IPS-15b (cell line): ENCODE data around the gene FUCA1.
A peak's percentile ranks its signal among the peaks of the same experiment; 100 is the strongest.
"Not testable (repeated sequence)": the region's sequence is repeated elsewhere in the genome, so short reads cannot be mapped to it uniquely, and the experiment has no call there.

Experiments used
- H3K27me3 ChIP-seq: one replicate; pipeline ENCODE4 v1.6.1; 2013; ENCODE audit warnings: low read length; ENCODE audit not compliant: control insufficient read depth, insufficient read depth
- H3K36me3 ChIP-seq: one replicate; pipeline ENCODE4 v1.6.1; 2013; ENCODE audit warnings: low read length; ENCODE audit not compliant: control insufficient read depth, insufficient read depth
- H3K4me1 ChIP-seq: one replicate; pipeline ENCODE4 v1.6.1; 2013; ENCODE audit warnings: mild to moderate bottlenecking, low read length; ENCODE audit not compliant: control insufficient read depth, insufficient read depth
- H3K4me3 ChIP-seq: one replicate; pipeline ENCODE4 v1.5.1; 2013; ENCODE audit warnings: low read depth, low read length
- H3K9ac ChIP-seq: one replicate; pipeline ENCODE4 v1.6.1; 2013; ENCODE audit warnings: low read depth, mild to moderate bottlenecking, low read length
- H3K9me3 ChIP-seq: one replicate; pipeline ENCODE4 v1.6.1; 2013; ENCODE audit warnings: mild to moderate bottlenecking, low read length; ENCODE audit not compliant: control insufficient read depth, insufficient read depth

Gene FUCA1

GRCh38 chr1:23807453-23807852 lies 60.6 kb downstream of the FUCA1 start:
- no peaks in the 10 kb centered on the region for H3K36me3 ChIP-seq

DNA sequence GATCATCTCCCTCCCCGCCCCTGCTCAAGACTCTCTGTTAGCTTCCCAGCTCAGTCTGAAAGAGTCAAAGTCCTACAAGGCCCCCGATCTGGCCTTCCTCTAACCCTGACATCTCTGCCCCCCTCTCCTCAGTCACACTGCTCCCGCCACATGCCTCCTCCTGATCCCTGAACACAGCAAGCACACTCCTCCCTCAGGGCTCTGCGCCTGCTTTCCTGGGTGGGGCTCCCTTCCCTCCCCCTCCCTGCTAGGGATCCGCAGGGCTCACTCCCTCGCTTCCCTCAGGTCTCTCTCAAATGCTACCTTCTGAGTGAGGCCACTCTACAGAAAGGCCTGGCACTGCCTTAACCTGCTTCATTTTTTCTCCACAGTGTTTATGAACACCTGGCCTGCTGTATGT lies 61.8 kb downstream of the FUCA1 start:
- Histone ChIP-seq H3K4me1 (peaks cover 3% of the 10 kb centered on the region), H3K9me3 (no peaks in the 10 kb centered on the region), H3K9ac (no peak overlapping the region), H3K27me3 (peaks cover 10% of the 10 kb centered on the region), H3K36me3 (no peaks in the 10 kb centered on the region), H3K4me3 (no peak overlapping the region)

More at GRCh38 chr1:23807453-23807852, 60.6 kb downstream of the FUCA1 start:
- Histone ChIP-seq H3K27me3 (peaks cover under 1% of the 10 kb centered on the region), H3K9ac (no peak overlapping the region), H3K4me3 (no peak overlapping the region), H3K4me1 (peaks cover 3% of the 10 kb centered on the region), H3K9me3 (no peaks in the 10 kb centered on the region)

DNA sequence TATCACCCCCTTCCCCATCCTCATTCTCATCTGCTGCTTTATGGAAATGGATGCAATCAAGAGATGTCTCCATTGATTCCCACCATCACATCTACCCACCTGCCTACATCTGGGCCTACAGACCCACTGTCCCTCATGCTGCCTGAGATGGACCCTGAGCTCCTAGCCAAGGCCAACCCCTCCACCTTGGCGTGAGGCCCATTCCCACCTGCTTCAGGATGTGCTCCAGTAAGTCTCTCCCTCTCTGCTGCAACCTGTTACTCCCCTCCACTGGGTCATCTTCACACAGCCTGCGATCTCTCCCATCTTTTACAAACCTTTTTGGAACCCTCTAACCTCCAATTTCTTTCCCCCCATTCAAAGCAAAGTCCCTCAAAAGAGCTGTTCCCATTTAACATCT lies 63.1 kb downstream of the FUCA1 start:
- H3K9me3 ChIP-seq = no peaks in the 10 kb centered on the region
- H3K4me1 ChIP-seq = no peaks in the 10 kb centered on the region
- H3K36me3 ChIP-seq = no peaks in the 10 kb centered on the region
- no peak overlapping the region for H3K9ac ChIP-seq
- H3K4me3 ChIP-seq = no peak overlapping the region
- peaks cover 10% of the 10 kb centered on the region for H3K27me3 ChIP-seq

DNA sequence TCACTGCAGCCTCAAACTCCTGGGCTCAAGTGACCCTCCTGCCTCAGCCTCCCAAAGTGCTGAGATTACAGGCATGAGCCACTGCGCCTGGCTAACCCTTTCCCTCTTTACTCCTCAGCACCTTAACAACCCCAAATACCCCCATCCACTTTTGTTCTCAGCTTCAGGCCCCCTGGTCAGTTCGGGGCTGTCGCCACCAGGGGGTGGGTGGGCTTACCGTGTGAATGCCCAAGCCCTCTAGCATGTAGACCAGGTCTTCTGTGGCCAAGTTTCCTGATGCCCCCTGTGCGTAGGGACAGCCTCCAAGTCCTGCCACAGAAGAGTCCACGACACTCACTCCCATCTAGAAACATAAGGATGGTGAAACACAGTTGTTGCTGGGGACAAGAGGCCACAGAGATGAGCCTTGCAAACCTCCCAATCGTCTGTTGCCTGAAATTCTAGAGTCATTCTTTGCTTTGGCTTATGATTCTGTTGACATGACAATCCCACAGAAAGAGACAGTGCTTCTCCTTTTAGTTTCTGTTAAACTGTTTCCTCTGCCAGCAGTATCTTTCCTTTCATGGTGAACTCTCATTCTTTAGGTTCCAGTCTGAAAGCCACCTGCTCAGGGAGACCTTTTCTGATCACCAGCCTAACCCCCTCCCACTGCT lies 63.8 kb downstream of the FUCA1 start:
- peaks cover under 1% of the 10 kb centered on the region for H3K4me1 ChIP-seq
- no peak overlapping the region for H3K4me3 ChIP-seq
- H3K9me3 ChIP-seq = no peaks in the 10 kb centered on the region
- H3K27me3 ChIP-seq = peaks cover 10% of the 10 kb centered on the region
- no peaks in the 10 kb centered on the region for H3K36me3 ChIP-seq
- H3K9ac ChIP-seq = no peak overlapping the region

DNA sequence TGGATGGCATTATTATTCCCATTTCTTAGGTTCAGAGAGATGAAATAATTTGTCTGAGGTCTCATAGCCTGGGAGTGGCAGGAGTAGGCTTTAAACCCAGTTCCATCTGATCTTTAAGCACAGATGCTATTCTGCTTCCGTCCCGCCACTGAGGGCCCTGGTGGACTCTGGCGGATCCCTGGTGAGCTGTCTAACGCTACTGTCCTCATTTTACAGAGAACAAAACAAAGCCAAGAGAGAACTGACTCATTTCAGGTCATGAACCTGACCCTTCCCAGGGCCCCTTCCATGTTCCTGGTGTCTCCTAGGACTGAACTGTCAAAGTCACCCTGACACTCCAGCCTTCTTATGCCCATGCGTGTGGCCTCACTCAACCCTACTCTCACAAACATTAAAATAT lies 64.4 kb downstream of the FUCA1 start:
- no peak overlapping the region for H3K4me3 ChIP-seq
- H3K27me3 ChIP-seq = peaks cover 10% of the 10 kb centered on the region
- H3K9me3 ChIP-seq = no peaks in the 10 kb centered on the region
- peaks cover 5% of the 10 kb centered on the region for H3K4me1 ChIP-seq
- no peak overlapping the region for H3K9ac ChIP-seq
- peaks cover 4% of the 10 kb centered on the region for H3K36me3 ChIP-seq

DNA sequence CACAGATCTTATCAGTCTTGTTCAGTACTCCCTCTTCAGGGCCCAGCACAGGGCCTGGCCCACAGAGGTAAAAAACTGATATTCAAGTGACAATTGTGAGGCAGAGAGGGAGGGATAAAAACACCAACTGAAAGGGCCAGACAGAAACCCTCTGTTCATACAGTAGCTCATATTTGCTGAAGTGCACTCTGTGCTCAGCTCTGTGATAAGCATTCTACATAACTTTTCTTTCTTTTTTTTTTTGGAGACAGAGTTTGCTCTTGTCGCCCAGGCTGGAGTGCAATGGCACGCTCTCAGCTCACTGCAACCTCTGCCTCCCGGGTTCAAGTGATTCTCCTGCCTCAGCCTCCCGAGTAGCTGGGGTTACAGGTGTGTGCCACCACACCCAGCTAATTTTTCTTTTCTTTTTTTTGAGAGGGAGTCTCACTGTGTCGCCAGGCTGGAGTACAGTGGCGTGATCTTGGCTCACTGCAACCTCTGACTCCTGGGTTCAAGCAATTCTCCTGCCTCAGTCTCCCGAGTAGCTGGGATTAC lies 65.2 kb downstream of the FUCA1 start:
- peaks cover 10% of the 10 kb centered on the region for H3K27me3 ChIP-seq
- not testable (repeated sequence) for H3K4me1 ChIP-seq, H3K9ac ChIP-seq, H3K9me3 ChIP-seq, H3K4me3 ChIP-seq
- peaks cover 11% of the 10 kb centered on the region for H3K36me3 ChIP-seq

GRCh38 chr1:23801876-23802275 lies 66.2 kb downstream of the FUCA1 start:
- no peak overlapping the region for H3K4me3 ChIP-seq
- peaks cover 18% of the 10 kb centered on the region for H3K36me3 ChIP-seq
- no peak overlapping the region for H3K9ac ChIP-seq
- H3K9me3 ChIP-seq = no peaks in the 10 kb centered on the region
- peaks cover 10% of the 10 kb centered on the region for H3K27me3 ChIP-seq
- peaks cover 5% of the 10 kb centered on the region for H3K4me1 ChIP-seq

DNA sequence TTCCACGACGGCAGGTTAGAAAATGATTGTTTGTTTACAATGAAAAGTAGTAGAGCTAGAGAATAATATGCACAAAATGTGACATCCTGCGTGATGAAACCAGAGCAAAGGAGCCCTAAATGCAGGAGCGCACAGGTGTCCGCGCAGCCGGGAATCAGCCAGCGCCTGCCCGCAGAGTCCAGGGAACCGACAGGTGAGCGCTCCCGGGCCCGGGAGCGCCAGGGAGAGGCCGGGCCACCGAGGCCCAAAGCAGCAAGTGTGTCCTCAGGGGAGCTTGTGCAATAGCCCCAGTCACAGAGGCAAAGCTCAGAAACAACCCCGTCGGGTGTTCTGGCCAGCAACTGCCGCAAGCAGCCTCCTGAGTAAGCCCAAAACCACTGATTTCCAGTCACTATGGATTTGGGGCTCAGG lies 66.7 kb downstream of the FUCA1 start:
- no peak overlapping the region for H3K9ac ChIP-seq
- peaks cover 24% of the 10 kb centered on the region for H3K36me3 ChIP-seq
- H3K4me3 ChIP-seq = peak overlapping the region; percentile 87
- H3K4me1 ChIP-seq = peaks cover 5% of the 10 kb centered on the region
- H3K9me3 ChIP-seq = no peaks in the 10 kb centered on the region
- H3K27me3 ChIP-seq = peaks cover 10% of the 10 kb centered on the region

DNA sequence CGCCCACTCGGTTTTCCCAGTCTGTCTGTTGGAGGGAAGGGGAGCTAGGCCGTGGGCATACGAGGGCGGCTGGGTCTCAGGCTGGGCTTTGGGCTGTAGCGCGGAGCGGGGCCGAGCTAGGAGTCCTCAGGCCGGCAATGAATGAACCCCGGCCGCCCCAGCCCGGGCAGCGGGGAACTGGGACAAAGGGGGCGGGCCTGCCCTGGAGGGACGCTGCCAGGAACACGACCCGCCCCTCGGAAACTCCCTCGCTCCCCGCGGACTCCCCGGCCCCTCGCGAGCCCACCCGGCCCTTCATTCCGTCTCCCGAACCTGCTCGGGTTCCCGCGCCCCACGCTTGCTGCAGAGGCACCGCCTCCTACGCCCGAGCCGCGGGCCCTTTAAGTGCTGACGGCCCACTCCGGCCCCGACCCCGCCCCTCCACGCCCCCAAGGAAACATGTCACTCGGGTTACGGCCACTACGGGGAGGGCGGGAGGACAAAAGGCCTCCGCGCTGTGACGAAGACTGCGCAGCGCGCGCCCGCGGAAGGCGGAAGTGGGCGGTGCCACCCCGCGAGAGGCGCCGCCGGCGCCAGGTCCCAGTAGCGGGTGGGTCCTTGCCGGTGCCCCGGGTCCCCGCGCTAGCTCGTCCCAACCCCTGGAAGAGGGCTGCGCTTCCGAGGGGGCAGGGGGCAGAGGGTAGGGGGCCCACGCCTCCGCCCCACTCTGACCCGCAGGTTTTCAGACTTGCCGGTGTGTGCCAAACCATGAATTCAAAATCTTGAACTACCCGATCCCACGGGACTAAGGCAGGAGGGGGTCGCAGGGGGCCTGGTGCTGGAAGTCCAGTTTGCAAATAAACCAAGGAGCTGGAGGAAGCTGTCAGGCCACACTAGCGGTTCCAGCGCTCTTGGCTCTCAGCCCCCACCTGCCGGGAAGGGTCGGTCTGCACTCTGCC lies 67.4 kb downstream of the FUCA1 start, which contains the start of gene GALE:
TSS of gene GALE (minus strand) at position 355 of the 938 bp plus-strand sequence. CDS start 1,747 bp downstream, outside the sequence.
- Histone ChIP-seq H3K4me3 (peak within 1 kb of the TSS; percentile 87), H3K9ac (peak within 1 kb of the TSS; percentile 81), H3K36me3 (peaks cover 24% of the 10 kb centered on the region), H3K27me3 (peaks cover 10% of the 10 kb centered on the region), H3K4me1 (peaks cover 5% of the 10 kb centered on the region), H3K9me3 (no peaks in the 10 kb centered on the region)

- Histone ChIP-seq H3K36me3 (peaks cover 24% of the 10 kb centered on the region), H3K9ac (peak overlapping the region; percentile 81), H3K4me3 (peak overlapping the region; percentile 87), H3K27me3 (peaks cover 10% of the 10 kb centered on the region), H3K9me3 (no peaks in the 10 kb centered on the region), H3K4me1 (peaks cover 5% of the 10 kb centered on the region)
Observed at GRCh38 chr1:23799570-23800399, 68.3 kb downstream of the FUCA1 start.

GRCh38 chr1:23799255-23799569 lies 68.9 kb downstream of the FUCA1 start:
- Histone ChIP-seq H3K4me3 (peak overlapping the region; percentile 87), H3K9me3 (no peaks in the 10 kb centered on the region), H3K27me3 (peaks cover 10% of the 10 kb centered on the region), H3K36me3 (peaks cover 30% of the 10 kb centered on the region), H3K9ac (no peak overlapping the region), H3K4me1 (peaks cover 5% of the 10 kb centered on the region)
